ENCODE data around the gene PEAR1.

PEAR1 gene, protein sequence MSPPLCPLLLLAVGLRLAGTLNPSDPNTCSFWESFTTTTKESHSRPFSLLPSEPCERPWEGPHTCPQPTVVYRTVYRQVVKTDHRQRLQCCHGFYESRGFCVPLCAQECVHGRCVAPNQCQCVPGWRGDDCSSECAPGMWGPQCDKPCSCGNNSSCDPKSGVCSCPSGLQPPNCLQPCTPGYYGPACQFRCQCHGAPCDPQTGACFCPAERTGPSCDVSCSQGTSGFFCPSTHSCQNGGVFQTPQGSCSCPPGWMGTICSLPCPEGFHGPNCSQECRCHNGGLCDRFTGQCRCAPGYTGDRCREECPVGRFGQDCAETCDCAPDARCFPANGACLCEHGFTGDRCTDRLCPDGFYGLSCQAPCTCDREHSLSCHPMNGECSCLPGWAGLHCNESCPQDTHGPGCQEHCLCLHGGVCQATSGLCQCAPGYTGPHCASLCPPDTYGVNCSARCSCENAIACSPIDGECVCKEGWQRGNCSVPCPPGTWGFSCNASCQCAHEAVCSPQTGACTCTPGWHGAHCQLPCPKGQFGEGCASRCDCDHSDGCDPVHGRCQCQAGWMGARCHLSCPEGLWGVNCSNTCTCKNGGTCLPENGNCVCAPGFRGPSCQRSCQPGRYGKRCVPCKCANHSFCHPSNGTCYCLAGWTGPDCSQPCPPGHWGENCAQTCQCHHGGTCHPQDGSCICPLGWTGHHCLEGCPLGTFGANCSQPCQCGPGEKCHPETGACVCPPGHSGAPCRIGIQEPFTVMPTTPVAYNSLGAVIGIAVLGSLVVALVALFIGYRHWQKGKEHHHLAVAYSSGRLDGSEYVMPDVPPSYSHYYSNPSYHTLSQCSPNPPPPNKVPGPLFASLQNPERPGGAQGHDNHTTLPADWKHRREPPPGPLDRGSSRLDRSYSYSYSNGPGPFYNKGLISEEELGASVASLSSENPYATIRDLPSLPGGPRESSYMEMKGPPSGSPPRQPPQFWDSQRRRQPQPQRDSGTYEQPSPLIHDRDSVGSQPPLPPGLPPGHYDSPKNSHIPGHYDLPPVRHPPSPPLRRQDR

DNA sequence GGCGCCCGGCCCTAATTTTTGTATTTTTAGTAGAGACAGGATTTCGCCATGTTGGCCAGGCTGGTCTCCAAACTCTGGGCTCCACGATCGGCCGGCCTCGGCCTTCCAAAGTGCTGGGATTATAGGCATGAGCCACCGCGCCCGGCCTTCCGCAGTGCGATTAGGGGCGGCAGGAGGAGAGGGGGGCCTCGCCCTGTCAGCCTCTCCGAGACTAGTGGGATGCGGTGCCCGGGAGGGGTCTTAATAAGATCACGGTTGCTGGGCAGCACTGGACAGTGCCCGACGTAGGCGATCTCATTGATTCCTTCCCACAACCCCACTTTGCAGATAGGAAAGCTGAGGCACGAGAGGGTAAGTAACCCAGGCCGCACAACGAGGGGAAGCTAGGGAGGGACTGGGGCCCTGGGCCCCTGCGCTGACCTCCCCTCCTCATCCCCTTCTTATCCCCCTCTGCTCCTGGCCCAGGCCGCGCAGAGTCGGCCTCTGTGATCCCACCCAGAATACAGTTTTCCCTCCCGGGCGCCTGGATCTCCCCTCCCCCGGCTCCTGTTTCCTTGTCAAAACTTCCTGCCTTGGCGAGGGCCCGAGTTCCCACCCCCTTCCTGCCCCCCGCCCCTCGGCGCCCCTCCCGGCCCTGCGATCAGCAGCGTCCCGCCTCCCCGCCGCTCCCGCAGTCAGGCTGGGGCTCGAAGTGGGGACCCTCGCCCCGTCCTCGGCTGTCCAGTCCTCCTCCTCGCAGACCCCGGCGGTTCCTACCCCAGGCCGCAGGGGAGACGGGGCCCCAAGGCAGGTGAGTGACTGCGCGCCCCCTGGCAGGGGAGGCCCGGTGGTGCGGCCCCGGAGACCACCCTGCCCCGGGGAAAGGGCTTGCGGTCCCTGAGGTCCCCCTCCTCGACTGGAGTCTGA, at the start of gene PEAR1:
PEAR1 (plus strand) TSS at position 671 of the 906 bp plus-strand sequence. CDS start 10,209 bp downstream, outside the sequence.
- no peak for DNase-seq

DNA sequence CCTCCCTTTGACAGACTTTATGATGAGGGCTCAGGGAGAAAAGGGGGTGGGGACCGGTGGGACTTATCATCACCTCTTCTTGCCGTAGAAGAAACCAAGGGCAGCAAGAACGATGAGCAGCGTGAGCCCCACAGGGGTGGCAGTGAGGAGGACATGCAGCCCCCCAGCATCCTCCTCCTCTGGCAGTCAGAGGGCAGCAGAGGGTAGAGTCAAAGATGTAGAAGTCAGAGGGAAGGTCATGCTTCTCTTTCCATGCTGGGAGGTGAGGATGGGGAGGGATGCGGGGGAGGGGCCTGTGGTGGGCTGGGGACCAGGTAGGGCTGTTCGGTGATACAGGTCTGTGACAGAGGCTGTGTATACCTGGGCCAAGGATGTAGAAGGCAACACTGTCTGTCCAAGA, 49.4 kb upstream of the PEAR1 start:
- no peak for DNase-seq

- no peak for DNase-seq
Measured at GRCh38 chr1:156844638-156845037, 48.9 kb upstream of the PEAR1 start.

GRCh38 chr1:156845055-156845952, 48.2 kb upstream of the PEAR1 start:
- no peak for DNase-seq

DNA sequence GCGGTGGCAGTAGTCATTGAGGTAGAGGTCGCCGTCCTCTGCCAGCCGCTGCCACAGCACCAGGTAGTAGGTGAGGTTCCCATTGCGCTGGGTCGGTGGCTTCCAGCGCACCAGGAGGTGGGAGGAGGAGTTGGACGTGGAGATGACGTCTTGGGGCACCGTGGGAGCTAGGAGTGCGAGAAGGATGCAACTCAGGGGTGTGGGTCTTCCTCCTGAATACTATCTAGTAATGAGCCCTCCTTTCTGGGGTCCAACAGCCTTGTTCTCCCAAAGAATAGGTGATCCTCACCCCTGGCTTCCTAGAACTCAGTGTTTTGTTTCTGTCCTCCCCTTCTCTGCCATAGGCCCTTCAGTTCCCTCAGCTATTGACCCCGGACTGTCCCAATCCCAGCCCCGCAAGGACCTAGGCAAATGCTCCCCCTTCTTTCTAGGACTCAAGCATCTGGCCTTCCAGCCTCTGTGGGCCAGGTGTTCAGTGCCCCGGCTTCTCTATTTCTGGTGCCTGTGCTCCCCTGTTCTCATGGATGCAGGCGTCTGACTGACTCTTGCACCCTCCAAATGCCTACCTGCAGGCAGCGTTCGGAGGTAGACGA, 47.5 kb upstream of the PEAR1 start:
- DNase-seq = no peak

DNA sequence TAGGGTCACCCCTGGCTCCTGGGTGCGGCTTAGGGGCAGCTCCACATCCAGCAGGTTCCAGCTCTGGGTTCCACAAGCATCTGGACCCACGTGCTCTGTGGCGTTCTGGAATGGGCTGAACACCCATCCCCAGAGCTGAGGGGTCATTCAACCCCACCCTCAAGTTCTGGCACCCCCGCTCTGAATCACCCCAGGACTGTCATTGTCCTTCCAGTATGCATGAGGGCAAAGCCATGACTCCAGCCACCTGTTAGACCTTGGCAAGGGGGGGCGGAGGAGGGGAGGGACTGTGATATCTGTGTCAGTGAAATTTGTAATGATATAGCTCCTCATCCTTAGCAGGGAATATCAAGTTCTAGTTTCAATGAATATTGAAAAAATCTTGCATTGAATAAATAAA, 46.9 kb upstream of the PEAR1 start:
- DNase-seq = no peak

DNA sequence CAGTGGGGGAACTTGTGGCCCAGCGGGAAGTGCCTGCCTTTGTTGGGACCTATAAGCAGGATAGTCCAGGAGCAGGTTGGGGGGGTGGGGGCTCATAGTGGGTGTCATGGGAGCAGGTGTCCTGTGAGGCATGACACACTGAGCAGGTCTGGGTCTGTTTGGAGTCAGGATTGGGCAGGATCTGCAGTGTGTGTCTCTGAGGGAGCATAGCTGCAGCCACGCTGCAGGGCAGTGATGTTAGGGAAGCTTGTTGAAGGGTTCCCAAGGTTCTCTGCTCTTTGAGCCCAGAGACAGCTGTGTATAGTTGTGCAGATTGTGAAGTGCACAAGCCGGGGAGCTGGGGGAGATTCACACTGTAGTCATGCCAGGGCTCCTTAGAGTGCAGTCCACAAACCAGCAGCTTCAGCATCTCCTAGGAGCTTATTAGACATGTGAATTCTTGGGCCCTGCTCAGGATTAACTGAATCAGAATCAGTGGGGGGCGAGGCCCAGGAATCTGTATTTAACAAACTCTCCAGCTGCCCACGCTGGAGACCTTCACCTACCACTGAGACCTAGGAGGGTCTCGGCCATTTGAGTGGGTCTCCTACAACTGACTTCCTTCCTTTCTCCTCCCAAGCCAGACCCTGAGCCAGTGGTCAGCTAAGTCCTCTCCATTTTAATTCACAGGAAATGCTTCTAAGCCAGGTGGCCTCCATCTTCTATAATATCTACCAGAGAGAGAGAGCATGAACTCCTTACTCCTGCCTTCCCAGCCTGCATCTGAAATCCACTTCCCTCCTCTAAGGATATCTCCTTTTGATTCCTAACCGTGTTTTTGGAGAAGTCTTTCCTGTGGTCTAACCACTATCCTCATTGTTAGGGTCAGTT, 45.7 kb upstream of the PEAR1 start:
- DNase-seq = no peak

- DNase-seq = no peak
Measured at GRCh38 chr1:156848461-156849150, 44.9 kb upstream of the PEAR1 start.

GRCh38 chr1:156849151-156849496, 44.4 kb upstream of the PEAR1 start:
- DNase-seq = no peak

- no peak for DNase-seq
Measured at GRCh38 chr1:156851779-156852417, 41.6 kb upstream of the PEAR1 start.

GRCh38 chr1:156852418-156852874, 41.1 kb upstream of the PEAR1 start:
- DNase-seq = no peak

- DNase-seq = no peak
Measured at GRCh38 chr1:156853761-156854160, 39.8 kb upstream of the PEAR1 start.

GRCh38 chr1:156854634-156855033, 38.9 kb upstream of the PEAR1 start:
- DNase-seq = no peak

DNA sequence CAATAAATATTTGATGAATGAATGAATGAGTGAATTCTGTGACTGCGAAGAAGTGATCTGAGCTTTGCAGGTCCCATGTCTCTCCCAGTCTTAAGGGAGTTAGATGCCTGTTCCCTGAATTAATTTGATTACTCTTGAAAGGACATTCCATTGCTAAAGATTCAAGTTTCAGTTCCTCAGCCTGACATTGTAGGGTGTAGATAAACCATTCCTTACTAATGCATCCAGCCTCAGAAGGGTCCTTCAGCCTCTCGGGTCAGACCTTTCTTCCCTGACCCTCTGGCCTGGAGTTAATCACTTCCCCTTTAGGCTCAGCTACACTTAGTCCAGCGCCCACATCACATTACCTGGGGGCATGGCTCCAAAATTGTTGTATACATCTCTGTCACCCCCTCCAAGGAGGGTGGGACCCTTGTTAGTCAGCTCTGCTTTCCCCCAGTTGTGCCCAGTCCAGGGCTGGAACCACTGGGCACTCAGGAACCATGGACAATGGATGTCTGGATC, 37.2 kb upstream of the PEAR1 start:
- no peak for DNase-seq

DNA sequence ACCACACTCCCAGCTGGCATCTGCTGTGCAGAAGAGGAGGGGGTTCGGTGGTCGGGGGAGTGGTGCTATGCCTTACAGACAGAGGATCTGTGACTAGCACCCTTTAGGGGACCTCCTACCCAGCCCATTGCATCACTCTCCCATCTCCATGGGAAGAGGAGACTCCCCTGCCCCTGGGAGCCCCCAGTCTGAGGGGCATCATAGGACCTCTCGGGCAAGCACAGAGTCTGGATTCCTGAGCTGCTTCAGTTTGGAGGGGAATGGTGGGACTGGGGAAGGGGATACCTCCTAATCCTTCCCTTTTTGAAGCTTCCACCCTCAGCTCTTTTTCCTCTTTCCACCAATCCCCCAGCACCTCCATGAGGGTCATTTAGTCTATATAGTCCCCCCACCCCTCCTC, 36.0 kb upstream of the PEAR1 start:
- DNase-seq = no peak

DNA sequence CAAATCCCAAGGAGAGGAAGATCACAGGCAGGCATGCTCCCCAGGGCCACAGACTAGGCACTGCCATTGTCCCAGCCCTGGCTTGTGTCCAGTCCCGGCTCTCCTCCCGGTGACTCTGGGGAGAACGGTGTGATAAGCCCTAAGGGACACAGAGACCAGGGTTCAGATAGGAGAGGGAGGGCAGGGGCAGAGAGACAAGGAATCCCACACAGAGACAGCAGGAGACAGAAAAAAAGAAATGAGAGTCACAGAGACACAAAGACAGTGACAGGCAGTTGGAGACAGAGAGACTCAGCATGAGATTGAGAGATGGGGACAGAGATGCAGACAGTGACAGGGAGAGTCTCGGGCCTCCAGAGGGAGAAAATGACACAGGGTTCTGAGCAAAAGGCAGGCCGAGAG, 35.0 kb upstream of the PEAR1 start:
- no peak for DNase-seq

DNA sequence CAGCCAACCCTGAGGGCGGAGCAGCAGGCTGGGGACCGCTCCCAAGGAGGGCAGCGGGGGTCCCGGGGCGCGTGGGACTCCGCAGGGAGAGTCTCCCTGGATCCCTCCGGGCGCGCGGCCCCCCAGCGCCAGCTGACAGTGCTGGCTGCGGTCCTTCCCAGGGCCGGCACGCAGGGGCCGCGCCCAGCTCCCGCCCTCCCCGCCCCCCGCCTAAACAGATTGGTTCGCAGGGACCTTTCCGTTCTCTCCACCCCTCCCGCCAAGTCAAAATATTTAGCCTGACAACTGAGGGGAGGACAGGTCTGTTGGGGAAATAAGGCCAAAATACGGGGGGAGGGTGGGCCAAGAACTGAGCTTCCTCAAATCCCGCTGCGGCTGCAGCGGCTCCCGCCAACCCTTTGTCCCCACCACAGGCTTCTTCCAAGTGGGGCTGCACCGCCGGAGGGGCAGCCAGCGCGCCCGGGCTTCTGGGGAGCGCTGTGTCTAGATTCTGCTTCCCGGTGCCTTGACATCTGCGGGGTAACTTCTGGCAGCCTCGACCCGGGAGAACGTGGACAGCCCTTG, 34.5 kb upstream of the PEAR1 start, which contains the start of gene INSRR:
INSRR (minus strand) TSS at position 159 of the 564 bp plus-strand sequence. CDS start 496 bp downstream, outside the sequence.
- no peak for DNase-seq

- DNase-seq = no peak
Measured at GRCh38 chr1:156859523-156860112, 33.9 kb upstream of the PEAR1 start.

All from amniotic stem cell (primary cell).